Measurements from ENCODE around the gene BAIAP2.

Gene BAIAP2

DNA sequence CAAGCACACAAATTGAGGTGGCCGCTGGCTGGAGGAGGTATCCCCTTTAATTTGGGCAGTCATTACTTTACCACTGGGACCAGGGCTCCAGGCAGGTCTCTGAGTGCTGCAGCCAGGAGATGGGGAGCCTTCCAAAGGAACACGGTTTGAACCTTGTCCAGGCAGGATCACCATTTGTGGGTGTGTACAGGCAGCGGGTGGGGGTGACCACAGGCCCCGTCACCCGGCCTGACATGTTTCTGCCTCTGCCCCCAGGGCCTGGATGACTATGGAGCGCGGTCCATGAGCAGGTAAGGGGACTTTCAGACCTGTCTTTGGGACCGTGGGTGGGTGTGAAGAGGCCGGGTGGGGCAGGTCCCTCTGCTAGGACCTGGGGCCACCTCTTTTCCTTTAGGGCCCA is 73.3 kb downstream of the BAIAP2 start:
- Histone ChIP-seq H3F3A (ENCODE audit: insufficient read depth, low read length) (no peaks in the 10 kb centered on the region), H3K4me3 (ENCODE audit: low read length) (no peak overlapping the region), H3K36me3 (replicated peaks; ENCODE audit: insufficient read depth, low read length) (no peaks in the 10 kb centered on the region), H3K9me2 (replicated peaks; ENCODE audit: insufficient read depth, low read length) (no peaks in the 10 kb centered on the region), H3K9me3 (replicated peaks; ENCODE audit: insufficient read depth, low read length) (no peaks in the 10 kb centered on the region), H3K9ac (ENCODE audit: low read length) (no peak overlapping the region), H3K79me2 (ENCODE audit: low read length) (no peaks in the 10 kb centered on the region), H3K27me3 (replicated peaks; ENCODE audit: insufficient read depth, low read length) (peaks cover 100% of the 10 kb centered on the region), H2AFZ (ENCODE audit: low read length) (no peak overlapping the region), H4K20me1 (ENCODE audit: insufficient read depth, low read length) (no peaks in the 10 kb centered on the region), H3K4me1 (ENCODE audit: low read length) (no peaks in the 10 kb centered on the region), H3K27ac (ENCODE audit: low read length) (no peak overlapping the region), H3K4me2 (ENCODE audit: low read depth, low read length) (no peak overlapping the region)
- DNase-seq = no peak
- TF ChIP-seq, protein P1, sequence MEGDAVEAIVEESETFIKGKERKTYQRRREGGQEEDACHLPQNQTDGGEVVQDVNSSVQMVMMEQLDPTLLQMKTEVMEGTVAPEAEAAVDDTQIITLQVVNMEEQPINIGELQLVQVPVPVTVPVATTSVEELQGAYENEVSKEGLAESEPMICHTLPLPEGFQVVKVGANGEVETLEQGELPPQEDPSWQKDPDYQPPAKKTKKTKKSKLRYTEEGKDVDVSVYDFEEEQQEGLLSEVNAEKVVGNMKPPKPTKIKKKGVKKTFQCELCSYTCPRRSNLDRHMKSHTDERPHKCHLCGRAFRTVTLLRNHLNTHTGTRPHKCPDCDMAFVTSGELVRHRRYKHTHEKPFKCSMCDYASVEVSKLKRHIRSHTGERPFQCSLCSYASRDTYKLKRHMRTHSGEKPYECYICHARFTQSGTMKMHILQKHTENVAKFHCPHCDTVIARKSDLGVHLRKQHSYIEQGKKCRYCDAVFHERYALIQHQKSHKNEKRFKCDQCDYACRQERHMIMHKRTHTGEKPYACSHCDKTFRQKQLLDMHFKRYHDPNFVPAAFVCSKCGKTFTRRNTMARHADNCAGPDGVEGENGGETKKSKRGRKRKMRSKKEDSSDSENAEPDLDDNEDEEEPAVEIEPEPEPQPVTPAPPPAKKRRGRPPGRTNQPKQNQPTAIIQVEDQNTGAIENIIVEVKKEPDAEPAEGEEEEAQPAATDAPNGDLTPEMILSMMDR (IDR thresholded peaks at IDR 0.05; ENCODE audit: low read length) = no peak
- TF ChIP-seq EZH2phosphoT487 (IDR thresholded peaks at IDR 0.05; ENCODE audit: low read length) = no peak
- TF ChIP-seq EZH2 (optimal IDR thresholded peaks at IDR 0.05; ENCODE audit: low read depth, low read length) = no peak

DNA sequence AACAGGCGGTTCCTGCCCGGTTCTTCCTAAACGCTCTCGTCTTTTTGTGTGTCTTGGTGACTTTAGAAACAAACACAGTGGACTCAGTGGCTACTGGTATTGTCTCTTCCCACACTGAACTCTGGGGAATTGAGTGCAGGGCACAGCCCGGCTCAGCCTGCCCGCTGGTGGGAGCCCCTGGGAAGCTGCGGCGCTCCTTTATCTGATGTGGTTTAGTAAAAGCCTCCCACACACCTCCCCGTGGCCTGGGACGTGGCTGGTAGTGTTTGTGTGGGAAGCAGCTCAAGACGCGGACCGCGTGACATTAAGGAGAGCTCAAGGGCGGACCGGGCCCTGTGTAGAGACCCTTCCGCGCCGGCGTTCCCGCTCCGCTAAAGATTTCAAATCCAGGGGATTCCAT is 75.0 kb downstream of the BAIAP2 start:
- Histone ChIP-seq H3K36me3 (replicated peaks; ENCODE audit: insufficient read depth, low read length) (no peaks in the 10 kb centered on the region), H3K27ac (ENCODE audit: low read length) (no peak overlapping the region)

DNA sequence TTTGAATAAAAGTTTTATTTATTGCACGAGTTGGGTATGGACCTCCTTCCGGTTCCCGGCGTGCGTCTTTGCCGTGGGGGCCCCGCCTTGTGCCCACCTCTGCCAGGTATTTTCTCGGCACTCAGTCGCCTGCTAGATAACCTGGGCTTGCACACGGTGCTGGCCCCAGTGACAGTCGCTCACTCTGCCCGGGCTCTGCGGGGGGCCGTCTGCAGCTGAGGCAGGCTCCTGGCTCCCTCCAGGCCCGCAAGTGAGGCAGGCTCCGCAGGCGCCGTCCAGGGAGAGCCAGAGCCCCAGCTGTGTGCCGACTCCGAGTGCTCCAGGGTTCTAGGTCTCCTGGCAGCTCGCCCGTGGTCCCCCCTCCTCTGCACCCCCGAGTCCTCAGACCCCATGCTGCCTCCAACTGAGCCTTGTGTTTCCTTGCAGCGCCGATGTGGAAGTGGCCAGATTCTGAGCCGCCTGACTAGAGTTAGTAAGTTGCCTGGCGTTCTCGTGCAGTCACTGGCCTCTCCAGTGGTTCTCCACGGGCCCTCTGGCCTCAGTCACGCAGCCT is 75.6 kb downstream of the BAIAP2 start:
- no peak overlapping the region for H3K4me3 ChIP-seq (ENCODE audit: low read length)
- no peaks in the 10 kb centered on the region for H3F3A ChIP-seq (ENCODE audit: insufficient read depth, low read length)
- H3K36me3 ChIP-seq (replicated peaks; ENCODE audit: insufficient read depth, low read length) = no peaks in the 10 kb centered on the region
- H3K9ac ChIP-seq (ENCODE audit: low read length) = no peak overlapping the region
- TF ChIP-seq, protein P1 (IDR thresholded peaks at IDR 0.05; ENCODE audit: low read length) = no peak
- no peak for TF ChIP-seq EZH2phosphoT487 (IDR thresholded peaks at IDR 0.05; ENCODE audit: low read length)
- no peak for TF ChIP-seq EZH2 (optimal IDR thresholded peaks at IDR 0.05; ENCODE audit: low read depth, low read length)
- DNase-seq = no peak
- no peak overlapping the region for H3K4me2 ChIP-seq (ENCODE audit: low read depth, low read length)
- no peaks in the 10 kb centered on the region for H3K4me1 ChIP-seq (ENCODE audit: low read length)
- H3K9me3 ChIP-seq (replicated peaks; ENCODE audit: insufficient read depth, low read length) = no peaks in the 10 kb centered on the region
- no peaks in the 10 kb centered on the region for H3K79me2 ChIP-seq (ENCODE audit: low read length)
- H2AFZ ChIP-seq (ENCODE audit: low read length) = no peak overlapping the region
- no peaks in the 10 kb centered on the region for H4K20me1 ChIP-seq (ENCODE audit: insufficient read depth, low read length)
- no peaks in the 10 kb centered on the region for H3K9me2 ChIP-seq (replicated peaks; ENCODE audit: insufficient read depth, low read length)
- peaks cover 100% of the 10 kb centered on the region for H3K27me3 ChIP-seq (replicated peaks; ENCODE audit: insufficient read depth, low read length)
- no peak overlapping the region for H3K27ac ChIP-seq (ENCODE audit: low read length)

More for the DNA sequence above, 75.0 kb downstream of the BAIAP2 start:
- no peaks in the 10 kb centered on the region for H4K20me1 ChIP-seq (ENCODE audit: insufficient read depth, low read length)
- no peaks in the 10 kb centered on the region for H3K9me3 ChIP-seq (replicated peaks; ENCODE audit: insufficient read depth, low read length)
- no peaks in the 10 kb centered on the region for H3F3A ChIP-seq (ENCODE audit: insufficient read depth, low read length)
- no peak overlapping the region for H3K9ac ChIP-seq (ENCODE audit: low read length)
- no peaks in the 10 kb centered on the region for H3K4me1 ChIP-seq (ENCODE audit: low read length)
- no peaks in the 10 kb centered on the region for H3K79me2 ChIP-seq (ENCODE audit: low read length)
- peaks cover 100% of the 10 kb centered on the region for H3K27me3 ChIP-seq (replicated peaks; ENCODE audit: insufficient read depth, low read length)
- no peak for DNase-seq
- H2AFZ ChIP-seq (ENCODE audit: low read length) = no peak overlapping the region
- no peak overlapping the region for H3K4me2 ChIP-seq (ENCODE audit: low read depth, low read length)
- H3K9me2 ChIP-seq (replicated peaks; ENCODE audit: insufficient read depth, low read length) = no peaks in the 10 kb centered on the region
- TF ChIP-seq EZH2phosphoT487 (IDR thresholded peaks at IDR 0.05; ENCODE audit: low read length) (no peak), EZH2 (optimal IDR thresholded peaks at IDR 0.05; ENCODE audit: low read depth, low read length) (peak; percentile 79)
- no peak overlapping the region for H3K4me3 ChIP-seq (ENCODE audit: low read length)

DNA sequence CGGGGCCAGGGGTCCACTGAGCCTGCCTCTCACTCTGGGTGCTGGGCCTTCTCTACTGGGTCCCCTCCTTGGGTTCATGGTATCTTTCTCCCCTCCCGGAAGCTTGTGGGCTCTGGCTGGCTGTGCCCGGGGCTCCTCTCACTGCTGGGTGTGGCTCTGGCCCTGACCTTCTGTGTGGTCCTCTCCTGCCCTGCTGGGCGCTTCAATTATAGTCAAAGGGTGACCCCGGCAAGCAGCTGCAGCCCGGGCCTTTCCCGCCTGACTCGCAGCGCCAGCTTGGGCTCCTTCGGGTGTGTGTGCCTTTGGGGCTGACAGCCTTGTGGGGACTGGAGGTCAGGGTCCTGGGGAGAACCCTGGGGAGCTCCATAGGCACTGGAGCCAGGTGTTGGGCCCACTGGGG is 76.1 kb downstream of the BAIAP2 start:
- TF ChIP-seq EZH2phosphoT487 (IDR thresholded peaks at IDR 0.05; ENCODE audit: low read length) (no peak), EZH2 (optimal IDR thresholded peaks at IDR 0.05; ENCODE audit: low read depth, low read length) (no peak)
- TF ChIP-seq, protein P1 (IDR thresholded peaks at IDR 0.05; ENCODE audit: low read length) = no peak
- H3F3A ChIP-seq (ENCODE audit: insufficient read depth, low read length) = no peaks in the 10 kb centered on the region
- no peak overlapping the region for H3K4me2 ChIP-seq (ENCODE audit: low read depth, low read length)
- no peaks in the 10 kb centered on the region for H3K9me2 ChIP-seq (replicated peaks; ENCODE audit: insufficient read depth, low read length)
- H3K4me3 ChIP-seq (ENCODE audit: low read length) = no peak overlapping the region
- H3K9me3 ChIP-seq (replicated peaks; ENCODE audit: insufficient read depth, low read length) = no peaks in the 10 kb centered on the region
- H3K27me3 ChIP-seq (replicated peaks; ENCODE audit: insufficient read depth, low read length) = peaks cover 100% of the 10 kb centered on the region
- no peak for DNase-seq
- no peaks in the 10 kb centered on the region for H3K4me1 ChIP-seq (ENCODE audit: low read length)
- no peaks in the 10 kb centered on the region for H3K36me3 ChIP-seq (replicated peaks; ENCODE audit: insufficient read depth, low read length)
- H3K9ac ChIP-seq (ENCODE audit: low read length) = no peak overlapping the region
- H2AFZ ChIP-seq (ENCODE audit: low read length) = no peak overlapping the region
- H3K79me2 ChIP-seq (ENCODE audit: low read length) = no peaks in the 10 kb centered on the region
- no peaks in the 10 kb centered on the region for H4K20me1 ChIP-seq (ENCODE audit: insufficient read depth, low read length)
- H3K27ac ChIP-seq (ENCODE audit: low read length) = no peak overlapping the region
